DMS 273 treated with DMSO at 0.1 percent for 48 hours (cell line): ENCODE data around the gene APOM.

Experiments
- DNase-seq: peaks from one replicate; lab custom pipeline; 2025; lab: John Stamatoyannopoulos, UW

Gene APOM

DNA sequence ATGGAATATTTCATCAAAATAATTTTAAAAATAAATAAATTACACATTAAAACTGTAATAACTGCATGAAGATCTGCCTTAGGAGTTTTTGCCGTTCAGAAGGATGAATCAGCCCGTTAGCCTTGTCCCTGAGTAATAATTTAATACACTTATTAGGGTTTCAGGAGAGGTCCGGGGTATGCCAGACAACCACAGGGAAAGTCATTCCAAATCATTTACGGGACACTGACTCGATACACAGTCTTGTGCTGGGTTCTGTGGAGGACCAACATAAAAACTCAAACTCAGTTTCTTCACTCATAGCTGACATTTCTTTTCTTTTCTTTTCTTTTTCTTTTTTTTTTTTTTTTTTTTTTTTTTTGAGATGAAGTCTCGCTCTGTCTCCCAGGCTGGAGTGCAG is 50.2 kb downstream of the APOM start:
- no peak for DNase-seq

DNA sequence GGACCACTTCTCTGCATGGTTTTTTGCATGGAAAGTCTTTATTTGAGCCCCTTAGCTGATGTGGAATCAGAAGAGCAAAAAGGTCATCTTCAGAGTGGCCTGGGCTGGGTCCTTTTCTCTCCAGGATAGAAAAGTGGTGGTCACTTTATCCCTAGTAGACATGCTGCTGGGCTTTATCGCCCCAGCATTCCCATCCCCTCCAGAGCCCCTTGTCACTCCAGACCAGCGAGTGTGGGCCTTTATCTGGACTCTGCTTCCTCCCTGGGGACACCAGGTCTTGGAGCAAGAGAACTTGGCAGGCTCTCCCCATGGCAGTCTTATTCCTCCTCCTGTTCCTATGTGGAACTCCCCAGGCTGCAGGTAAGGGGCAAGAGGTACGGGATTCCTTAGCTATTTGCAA is 50.9 kb downstream of the APOM start, which contains the start of gene LY6G6F:
Gene LY6G6F, plus strand, starts transcription at position 268 of the 400 bp plus-strand sequence. Its CDS starts 41 bp downstream, at position 309.
- DNase-seq: no peak

DNA sequence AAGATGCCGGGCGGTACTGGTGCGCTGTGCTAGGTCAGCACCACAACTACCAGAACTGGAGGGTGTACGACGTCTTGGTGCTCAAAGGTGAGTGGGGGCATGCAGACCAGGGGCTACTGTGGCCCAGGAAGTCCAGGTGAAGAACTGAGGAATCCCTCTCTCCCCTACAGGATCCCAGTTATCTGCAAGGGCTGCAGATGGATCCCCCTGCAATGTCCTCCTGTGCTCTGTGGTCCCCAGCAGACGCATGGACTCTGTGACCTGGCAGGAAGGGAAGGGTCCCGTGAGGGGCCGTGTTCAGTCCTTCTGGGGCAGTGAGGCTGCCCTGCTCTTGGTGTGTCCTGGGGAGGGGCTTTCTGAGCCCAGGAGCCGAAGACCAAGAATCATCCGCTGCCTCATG is 52.0 kb downstream of the APOM start:
- DNase-seq: no peak
